ENCODE measurements around the gene ITGB5.
A peak's percentile ranks its signal among the peaks of the same experiment; 100 is the strongest.

ITGB5 gene

DNA sequence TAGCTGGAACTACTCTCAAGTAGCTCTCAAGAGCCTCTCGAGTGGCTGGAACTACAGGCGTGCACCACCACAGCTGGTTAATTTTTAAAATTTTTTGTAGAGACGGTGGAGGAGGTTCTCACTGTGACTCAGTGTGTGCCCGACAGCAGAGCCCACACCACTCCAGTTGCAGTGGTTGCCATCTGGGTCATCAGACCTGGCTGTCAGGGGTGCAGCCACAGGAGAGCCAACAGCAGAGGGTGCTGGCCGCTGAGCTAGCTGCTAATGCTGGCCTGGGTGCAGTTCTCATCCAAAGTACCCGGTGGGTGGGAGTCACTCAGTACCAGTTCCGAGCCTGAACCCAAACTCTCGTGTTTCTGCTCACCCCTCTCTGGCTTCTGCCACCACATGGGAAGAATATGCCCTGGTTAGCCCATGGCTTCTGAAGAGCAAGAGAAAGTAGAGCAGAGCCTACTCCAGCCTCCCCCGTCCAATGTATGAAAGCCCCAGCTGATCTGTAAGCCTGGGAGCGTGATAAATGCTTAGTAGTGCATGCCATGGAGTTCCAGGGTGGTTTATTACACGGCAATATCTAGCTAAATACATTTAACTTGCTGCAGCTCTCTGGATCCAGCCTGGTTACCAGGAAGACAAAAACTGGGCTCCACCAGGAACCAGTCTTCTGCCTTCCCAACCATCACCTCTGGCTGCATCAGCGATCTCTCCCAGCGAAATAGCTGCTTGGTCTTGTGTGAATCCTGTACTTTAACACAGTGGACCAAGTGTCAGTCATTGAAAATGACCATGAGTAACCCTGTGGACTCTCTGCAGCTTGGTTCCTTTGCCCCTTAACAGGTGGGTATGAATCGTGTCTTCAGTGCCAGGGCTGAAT, 139.8 kb downstream of the ITGB5 start:
- no peak overlapping the region; the same call in 1 of the 2 replicates for H3K27ac ChIP-seq
- TF ChIP-seq ZFX (IDR thresholded peaks at IDR 0.05; ENCODE audit: borderline replicate concordance) = no peak
- TF ChIP-seq, protein P1, sequence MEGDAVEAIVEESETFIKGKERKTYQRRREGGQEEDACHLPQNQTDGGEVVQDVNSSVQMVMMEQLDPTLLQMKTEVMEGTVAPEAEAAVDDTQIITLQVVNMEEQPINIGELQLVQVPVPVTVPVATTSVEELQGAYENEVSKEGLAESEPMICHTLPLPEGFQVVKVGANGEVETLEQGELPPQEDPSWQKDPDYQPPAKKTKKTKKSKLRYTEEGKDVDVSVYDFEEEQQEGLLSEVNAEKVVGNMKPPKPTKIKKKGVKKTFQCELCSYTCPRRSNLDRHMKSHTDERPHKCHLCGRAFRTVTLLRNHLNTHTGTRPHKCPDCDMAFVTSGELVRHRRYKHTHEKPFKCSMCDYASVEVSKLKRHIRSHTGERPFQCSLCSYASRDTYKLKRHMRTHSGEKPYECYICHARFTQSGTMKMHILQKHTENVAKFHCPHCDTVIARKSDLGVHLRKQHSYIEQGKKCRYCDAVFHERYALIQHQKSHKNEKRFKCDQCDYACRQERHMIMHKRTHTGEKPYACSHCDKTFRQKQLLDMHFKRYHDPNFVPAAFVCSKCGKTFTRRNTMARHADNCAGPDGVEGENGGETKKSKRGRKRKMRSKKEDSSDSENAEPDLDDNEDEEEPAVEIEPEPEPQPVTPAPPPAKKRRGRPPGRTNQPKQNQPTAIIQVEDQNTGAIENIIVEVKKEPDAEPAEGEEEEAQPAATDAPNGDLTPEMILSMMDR (IDR thresholded peaks at IDR 0.05) = no peak

- TF ChIP-seq, protein P1 (IDR thresholded peaks at IDR 0.05) = no peak
- no peak for TF ChIP-seq ZFX (IDR thresholded peaks at IDR 0.05; ENCODE audit: borderline replicate concordance)
- no peak overlapping the region for H3K27ac ChIP-seq
Measured at GRCh38 chr3:124745756-124746155, 141.4 kb downstream of the ITGB5 start.

- no peak overlapping the region for H3K27ac ChIP-seq
- TF ChIP-seq ZFX (IDR thresholded peaks at IDR 0.05; ENCODE audit: borderline replicate concordance) = no peak
- TF ChIP-seq, protein P1 (IDR thresholded peaks at IDR 0.05) = no peak
Measured at GRCh38 chr3:124741027-124741426, 146.1 kb downstream of the ITGB5 start.

DNA sequence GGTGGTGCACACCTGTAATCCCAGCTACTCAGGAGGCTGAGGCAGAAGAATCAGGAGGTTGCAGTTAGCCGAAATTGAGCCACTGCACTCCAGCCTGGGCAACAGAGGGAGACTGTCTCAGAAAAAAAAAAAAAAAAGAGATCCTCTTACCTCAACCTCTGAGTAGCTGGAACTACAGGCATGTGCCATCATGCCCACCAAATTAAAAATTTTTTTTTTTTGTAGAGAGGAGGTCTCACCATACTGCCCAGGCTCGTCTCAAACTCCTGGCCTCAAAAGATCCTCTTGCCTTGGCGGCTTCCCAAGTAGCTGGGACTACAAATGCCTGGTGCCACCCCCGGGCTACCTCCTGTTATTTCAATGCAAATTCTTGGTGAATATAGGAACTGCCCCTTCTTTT, 155.4 kb downstream of the ITGB5 start:
- H3K27ac ChIP-seq = no peak overlapping the region
- TF ChIP-seq, protein P1 (IDR thresholded peaks at IDR 0.05) = no peak
- TF ChIP-seq ZFX (IDR thresholded peaks at IDR 0.05; ENCODE audit: borderline replicate concordance) = no peak

- TF ChIP-seq, protein P1 (IDR thresholded peaks at IDR 0.05) = no peak
- TF ChIP-seq ZFX (IDR thresholded peaks at IDR 0.05; ENCODE audit: borderline replicate concordance) = no peak
- H3K27ac ChIP-seq = peak overlapping the region; percentile 59
Measured at GRCh38 chr3:124730941-124731297, 156.2 kb downstream of the ITGB5 start.

GRCh38 chr3:124730129-124730940, 156.8 kb downstream of the ITGB5 start, which contains the start of gene UMPS:
TSS of gene UMPS (plus strand) at chr3:124730452. CDS start at chr3:124730472, 20 bp downstream.
- TF ChIP-seq ZFX (IDR thresholded peaks at IDR 0.05; ENCODE audit: borderline replicate concordance) = no peak
- TF ChIP-seq, protein P1 (IDR thresholded peaks at IDR 0.05) = no peak
- peak within 1 kb of the TSS; percentile 59 for H3K27ac ChIP-seq
